ENCODE data around the gene FAM53A.

DNA sequence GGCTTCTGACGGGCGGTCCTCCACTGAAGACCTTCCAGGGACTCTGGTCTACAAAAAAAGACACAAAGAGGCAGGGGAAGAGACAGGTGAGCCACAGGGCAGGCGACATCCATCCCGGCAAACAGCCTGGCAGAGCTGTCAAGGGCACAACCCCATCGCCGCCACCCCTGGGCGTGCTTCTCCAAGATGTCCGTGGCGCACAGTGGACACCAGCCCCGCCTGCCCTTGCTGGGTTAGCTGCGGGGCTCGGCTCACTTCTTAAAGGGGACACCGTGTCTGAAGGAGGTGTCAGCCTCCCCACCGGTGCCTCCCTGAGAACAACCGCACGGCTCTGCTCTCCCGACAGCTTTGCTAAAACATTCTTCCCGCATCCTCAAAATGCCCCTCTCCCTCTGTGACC is 28.4 kb downstream of the FAM53A start:
- TF ChIP-seq, protein P1, sequence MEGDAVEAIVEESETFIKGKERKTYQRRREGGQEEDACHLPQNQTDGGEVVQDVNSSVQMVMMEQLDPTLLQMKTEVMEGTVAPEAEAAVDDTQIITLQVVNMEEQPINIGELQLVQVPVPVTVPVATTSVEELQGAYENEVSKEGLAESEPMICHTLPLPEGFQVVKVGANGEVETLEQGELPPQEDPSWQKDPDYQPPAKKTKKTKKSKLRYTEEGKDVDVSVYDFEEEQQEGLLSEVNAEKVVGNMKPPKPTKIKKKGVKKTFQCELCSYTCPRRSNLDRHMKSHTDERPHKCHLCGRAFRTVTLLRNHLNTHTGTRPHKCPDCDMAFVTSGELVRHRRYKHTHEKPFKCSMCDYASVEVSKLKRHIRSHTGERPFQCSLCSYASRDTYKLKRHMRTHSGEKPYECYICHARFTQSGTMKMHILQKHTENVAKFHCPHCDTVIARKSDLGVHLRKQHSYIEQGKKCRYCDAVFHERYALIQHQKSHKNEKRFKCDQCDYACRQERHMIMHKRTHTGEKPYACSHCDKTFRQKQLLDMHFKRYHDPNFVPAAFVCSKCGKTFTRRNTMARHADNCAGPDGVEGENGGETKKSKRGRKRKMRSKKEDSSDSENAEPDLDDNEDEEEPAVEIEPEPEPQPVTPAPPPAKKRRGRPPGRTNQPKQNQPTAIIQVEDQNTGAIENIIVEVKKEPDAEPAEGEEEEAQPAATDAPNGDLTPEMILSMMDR (conservative IDR thresholded peaks at IDR 0.05; ENCODE audit: low read length): no peak
- TF ChIP-seq EZH2phosphoT487 (IDR thresholded peaks at IDR 0.05; ENCODE audit: borderline replicate concordance, low read depth, low read length): no peak
